OCI-LY7 (cell line): ENCODE measurements around the gene QKI.

Source experiments
- EZH2phosphoT487 ChIP-seq: fragments of 200-600 bp; sonication (generic); IDR thresholded peaks from 2 replicates; pipeline ENCODE4 v1.6.1; 2018; ENCODE audit warnings: low read depth, borderline replicate concordance, mild to moderate bottlenecking, mixed run types, antibody characterized with exemption, low read length, moderate library complexity, mixed read lengths
- TF ChIP-seq, protein P1 (sequence below): fragments of 200-600 bp; sonication (generic); conservative IDR thresholded peaks from 2 replicates; pipeline ENCODE4 v1.5.1; 2014; ENCODE audit warnings: mild to moderate bottlenecking, antibody characterized with exemption, low read length, moderate library complexity, mixed read lengths

GRCh38 chr6:163419413-163420288, 5.1 kb downstream of the QKI start:
- TF ChIP-seq, protein P1, sequence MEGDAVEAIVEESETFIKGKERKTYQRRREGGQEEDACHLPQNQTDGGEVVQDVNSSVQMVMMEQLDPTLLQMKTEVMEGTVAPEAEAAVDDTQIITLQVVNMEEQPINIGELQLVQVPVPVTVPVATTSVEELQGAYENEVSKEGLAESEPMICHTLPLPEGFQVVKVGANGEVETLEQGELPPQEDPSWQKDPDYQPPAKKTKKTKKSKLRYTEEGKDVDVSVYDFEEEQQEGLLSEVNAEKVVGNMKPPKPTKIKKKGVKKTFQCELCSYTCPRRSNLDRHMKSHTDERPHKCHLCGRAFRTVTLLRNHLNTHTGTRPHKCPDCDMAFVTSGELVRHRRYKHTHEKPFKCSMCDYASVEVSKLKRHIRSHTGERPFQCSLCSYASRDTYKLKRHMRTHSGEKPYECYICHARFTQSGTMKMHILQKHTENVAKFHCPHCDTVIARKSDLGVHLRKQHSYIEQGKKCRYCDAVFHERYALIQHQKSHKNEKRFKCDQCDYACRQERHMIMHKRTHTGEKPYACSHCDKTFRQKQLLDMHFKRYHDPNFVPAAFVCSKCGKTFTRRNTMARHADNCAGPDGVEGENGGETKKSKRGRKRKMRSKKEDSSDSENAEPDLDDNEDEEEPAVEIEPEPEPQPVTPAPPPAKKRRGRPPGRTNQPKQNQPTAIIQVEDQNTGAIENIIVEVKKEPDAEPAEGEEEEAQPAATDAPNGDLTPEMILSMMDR = no peak
- TF ChIP-seq EZH2phosphoT487 = no peak
